ENCODE measurements around the gene FBXL19.

GRCh38 chr16:30956601-30957455 lies 33.5 kb downstream of the FBXL19 start:
- TF ChIP-seq CTCF (IDR thresholded peaks at IDR 0.05; ENCODE audit: insufficient read depth, low read length), result no peak
- peak; percentile 55 for TF ChIP-seq POLR2AphosphoS5 (IDR thresholded peaks at IDR 0.05; ENCODE audit: low read depth)
- TF ChIP-seq GABPA (IDR thresholded peaks at IDR 0.05; ENCODE audit: low read depth), result no peak
- TF ChIP-seq SPI1 (IDR thresholded peaks at IDR 0.05; ENCODE audit: borderline replicate concordance, low read depth), result no peak
- TF ChIP-seq REST (IDR thresholded peaks at IDR 0.05; ENCODE audit: insufficient replicate concordance, low read depth), result no peak
